HFFc6 (cell line): ENCODE data around the gene RASGEF1B. TPM values are rescaled to one million over a fixed set of nuclear protein-coding genes. Genes with fewer than 3 reads are reported as not detected.

Experiments
- DNase-seq: peaks from one replicate; pipeline ENCODE4 v3.0.0-alpha.2; 2018
- H3K27ac Mint-ChIP-seq: 2 replicates; pipeline ENCODE4 v1.8.0; 2020; ENCODE audit warnings: mild to moderate bottlenecking, mixed read lengths
- H3K27me3 Mint-ChIP-seq: 2 replicates; pipeline ENCODE4 v1.8.0; 2021; ENCODE audit warnings: mild to moderate bottlenecking, moderate library complexity, mixed read lengths; ENCODE audit not compliant: insufficient read depth
- H3K36me3 Mint-ChIP-seq: 2 replicates; pipeline ENCODE4 v1.8.0; 2021; ENCODE audit warnings: low read depth, mixed read lengths
- H3K4me1 Mint-ChIP-seq: 2 replicates; pipeline ENCODE4 v1.8.0; 2020; ENCODE audit warnings: low read depth, mixed read lengths
- H3K4me3 Mint-ChIP-seq: 2 replicates; pipeline ENCODE4 v1.8.0; 2020; ENCODE audit warnings: mild to moderate bottlenecking, moderate library complexity, mixed read lengths
- H3K9me3 Mint-ChIP-seq: 2 replicates; pipeline ENCODE4 v1.8.0; 2020; ENCODE audit warnings: mild to moderate bottlenecking, mixed read lengths
- total RNA-seq, 6 experiments: library from RNA; stranded (reverse); fragmentation: NEBNext Ultra II Directional; extraction: Animal tissue kit (Norgen Biotek cat#: 25700); gene quantifications; 2 replicates in 1 of 6; 3 replicates in 5 of 6; pipeline ENCODE4 v1.2.3, GENCODE V29; 2021
- TF ChIP-seq, protein P1 (sequence below): fragments of 200-600 bp; sonication (generic); IDR thresholded peaks from 2 replicates; pipeline ENCODE4 v1.5.0; 2021; ENCODE audit warnings: antibody characterized with exemption, mild to moderate bottlenecking

The RASGEF1B gene
- total RNA-seq, 6 experiments from 2014 or later, result not detected

- H3K27ac Mint-ChIP-seq, result no peak overlapping the region
- H3K4me3 Mint-ChIP-seq, result no peak overlapping the region
- no peaks in the 10 kb centered on the region for H3K27me3 Mint-ChIP-seq
- TF ChIP-seq, protein P1, sequence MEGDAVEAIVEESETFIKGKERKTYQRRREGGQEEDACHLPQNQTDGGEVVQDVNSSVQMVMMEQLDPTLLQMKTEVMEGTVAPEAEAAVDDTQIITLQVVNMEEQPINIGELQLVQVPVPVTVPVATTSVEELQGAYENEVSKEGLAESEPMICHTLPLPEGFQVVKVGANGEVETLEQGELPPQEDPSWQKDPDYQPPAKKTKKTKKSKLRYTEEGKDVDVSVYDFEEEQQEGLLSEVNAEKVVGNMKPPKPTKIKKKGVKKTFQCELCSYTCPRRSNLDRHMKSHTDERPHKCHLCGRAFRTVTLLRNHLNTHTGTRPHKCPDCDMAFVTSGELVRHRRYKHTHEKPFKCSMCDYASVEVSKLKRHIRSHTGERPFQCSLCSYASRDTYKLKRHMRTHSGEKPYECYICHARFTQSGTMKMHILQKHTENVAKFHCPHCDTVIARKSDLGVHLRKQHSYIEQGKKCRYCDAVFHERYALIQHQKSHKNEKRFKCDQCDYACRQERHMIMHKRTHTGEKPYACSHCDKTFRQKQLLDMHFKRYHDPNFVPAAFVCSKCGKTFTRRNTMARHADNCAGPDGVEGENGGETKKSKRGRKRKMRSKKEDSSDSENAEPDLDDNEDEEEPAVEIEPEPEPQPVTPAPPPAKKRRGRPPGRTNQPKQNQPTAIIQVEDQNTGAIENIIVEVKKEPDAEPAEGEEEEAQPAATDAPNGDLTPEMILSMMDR, result no peak
- H3K4me1 Mint-ChIP-seq, result no peaks in the 10 kb centered on the region
- no peaks in the 10 kb centered on the region; the same call in 1 of the 2 replicates for H3K9me3 Mint-ChIP-seq
- DNase-seq, result no peak
- H3K36me3 Mint-ChIP-seq, result no peaks in the 10 kb centered on the region
Observed at GRCh38 chr4:81436096-81436495, 35.6 kb downstream of the RASGEF1B start.

GRCh38 chr4:81432825-81433224 is 38.9 kb downstream of the RASGEF1B start:
- no peak overlapping the region for H3K4me3 Mint-ChIP-seq
- H3K27ac Mint-ChIP-seq, result no peak overlapping the region
- TF ChIP-seq, protein P1, result no peak
- no peak for DNase-seq
- no peaks in the 10 kb centered on the region for H3K4me1 Mint-ChIP-seq
- H3K36me3 Mint-ChIP-seq, result no peaks in the 10 kb centered on the region; the same call in 1 of the 2 replicates
- H3K27me3 Mint-ChIP-seq, result no peaks in the 10 kb centered on the region
- H3K9me3 Mint-ChIP-seq, result peaks cover 8% of the 10 kb centered on the region; the same call in 1 of the 2 replicates

DNA sequence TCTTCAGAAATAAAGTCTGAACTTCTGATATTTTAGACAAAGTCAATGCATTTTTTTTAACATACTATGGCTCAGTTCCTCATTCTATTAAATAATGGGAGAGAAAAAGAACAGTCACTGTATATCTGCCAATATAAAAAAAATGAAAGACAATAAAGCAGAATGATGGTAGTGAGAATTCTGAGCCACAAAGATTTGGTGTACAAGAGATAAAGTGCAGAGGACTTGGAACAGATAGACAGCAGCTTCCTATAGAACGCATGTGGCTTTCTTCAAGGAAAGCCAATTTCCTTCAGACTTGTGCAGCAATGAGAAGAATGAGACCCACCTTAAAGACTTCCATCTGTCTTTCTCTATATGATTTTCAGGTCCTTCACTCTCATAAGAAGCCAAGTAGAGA is 39.7 kb downstream of the RASGEF1B start:
- Mint-ChIP-seq H3K36me3 (no peaks in the 10 kb centered on the region; the same call in 1 of the 2 replicates), H3K9me3 (peaks cover 8% of the 10 kb centered on the region; the same call in 1 of the 2 replicates), H3K27me3 (no peaks in the 10 kb centered on the region), H3K4me1 (no peaks in the 10 kb centered on the region), H3K4me3 (no peak overlapping the region), H3K27ac (no peak overlapping the region)
- no peak for DNase-seq
- TF ChIP-seq, protein P1, result no peak

GRCh38 chr4:81429607-81430006 is 42.1 kb downstream of the RASGEF1B start:
- no peaks in the 10 kb centered on the region for H3K4me1 Mint-ChIP-seq
- H3K27ac Mint-ChIP-seq, result no peak overlapping the region
- H3K4me3 Mint-ChIP-seq, result no peak overlapping the region
- H3K27me3 Mint-ChIP-seq, result peaks cover 2% of the 10 kb centered on the region; the same call in 1 of the 2 replicates
- peaks cover 8% of the 10 kb centered on the region; the same call in 1 of the 2 replicates for H3K9me3 Mint-ChIP-seq
- DNase-seq, result no peak
- no peaks in the 10 kb centered on the region; the same call in 1 of the 2 replicates for H3K36me3 Mint-ChIP-seq
- TF ChIP-seq, protein P1, result no peak

GRCh38 chr4:81429031-81429430 is 42.7 kb downstream of the RASGEF1B start:
- Mint-ChIP-seq H3K36me3 (no peaks in the 10 kb centered on the region; the same call in 1 of the 2 replicates), H3K4me1 (no peaks in the 10 kb centered on the region), H3K9me3 (peaks cover 8% of the 10 kb centered on the region; the same call in 1 of the 2 replicates), H3K27ac (no peak overlapping the region), H3K4me3 (no peak overlapping the region), H3K27me3 (peaks cover 2% of the 10 kb centered on the region; the same call in 1 of the 2 replicates)
- TF ChIP-seq, protein P1, result no peak
- DNase-seq, result no peak
